Cardiac muscle cell (in vitro differentiated cells and primary cell): ENCODE data around the gene TAB3. TPM values are rescaled to one million over a fixed set of nuclear protein-coding genes. Genes with fewer than 3 reads are reported as not detected.

Source experiments
- DNase-seq, 2 donors: peaks; one replicate each; pipeline versions ENCODE4 v3.0.0 to v3.0.0-alpha.2; 2010 to 2017; ENCODE audit warnings: low read depth in 1 of 2, low spot score in 1 of 2
- H3K27ac ChIP-seq: fragments of 200-600 bp; sonication (generic); 2 replicates; pipeline ENCODE4 v1.5.1; 2016
- H3K27me3 ChIP-seq: fragments of 200-600 bp; sonication (generic); 2 replicates; pipeline ENCODE4 v1.6.0; 2016; ENCODE audit warnings: control low read depth
- H3K36me3 ChIP-seq: fragments of 200-600 bp; sonication (generic); 2 replicates; pipeline ENCODE4 v1.5.1; 2016; ENCODE audit warnings: control low read depth
- H3K4me1 ChIP-seq: fragments of 200-600 bp; sonication (generic); 2 replicates; pipeline ENCODE4 v1.8.1; 2017; ENCODE audit warnings: low read depth, mild to moderate bottlenecking, mixed run types
- H3K4me3 ChIP-seq: fragments of 200-600 bp; sonication (generic); 2 replicates; pipeline ENCODE4 v1.5.1; 2016; ENCODE audit warnings: mild to moderate bottlenecking
- H3K9me3 ChIP-seq: fragments of 200-600 bp; sonication (generic); 2 replicates; pipeline ENCODE4 v1.5.1; 2017; ENCODE audit warnings: low read depth, mild to moderate bottlenecking, control low read depth
- polyA plus RNA-seq: library from polyadenylated mRNA; unstranded; fragments of >200 nt; fragmentation: Nextera tagmentation; extraction: Ambion mirVana; gene quantifications from 2 replicates; pipeline ENCODE4 v1.2.1, GENCODE V29; 2016
- total RNA-seq: library from RNA; depleted of rRNA; stranded (reverse); fragments of >200 nt; gene quantifications from 2 replicates; pipeline ENCODE4 v1.2.3, GENCODE V29; 2016
- TF ChIP-seq, protein P1 (sequence below): IDR thresholded peaks from 2 replicates; pipeline ENCODE4 v1.5.1; 2012; ENCODE audit warnings: low read depth, mild to moderate bottlenecking, low read length

Gene TAB3
- total and polyA plus RNA-seq, 2 experiments from 2014 or later = 10.1 to 32.3 TPM

DNA sequence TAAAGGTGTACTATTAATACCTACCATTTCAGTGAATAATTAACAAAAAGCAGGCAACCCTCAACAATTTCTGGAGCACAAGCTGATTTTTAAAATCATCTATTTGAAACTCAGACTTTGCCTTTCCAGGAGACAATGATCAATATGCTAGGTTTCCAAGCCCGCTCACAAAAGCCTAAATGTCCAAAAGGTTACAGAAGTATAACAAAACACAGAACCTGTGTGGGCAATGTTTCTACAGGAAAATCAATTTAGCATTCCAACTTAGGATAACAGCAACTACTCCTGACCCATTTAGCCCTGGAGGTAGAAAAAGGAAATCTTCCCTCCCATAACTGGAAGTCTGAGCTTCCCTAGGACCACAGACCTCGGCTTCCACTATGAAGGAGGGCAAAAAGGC is 3.9 kb downstream of the TAB3 start:
- no peak overlapping the region for H3K27ac ChIP-seq
- no peak overlapping the region for H3K4me3 ChIP-seq
- no peak for DNase-seq
- H3K36me3 ChIP-seq = no peaks in the 10 kb centered on the region
- H3K27me3 ChIP-seq = no peaks in the 10 kb centered on the region
- H3K9me3 ChIP-seq = no peaks in the 10 kb centered on the region
- TF ChIP-seq, protein P1, sequence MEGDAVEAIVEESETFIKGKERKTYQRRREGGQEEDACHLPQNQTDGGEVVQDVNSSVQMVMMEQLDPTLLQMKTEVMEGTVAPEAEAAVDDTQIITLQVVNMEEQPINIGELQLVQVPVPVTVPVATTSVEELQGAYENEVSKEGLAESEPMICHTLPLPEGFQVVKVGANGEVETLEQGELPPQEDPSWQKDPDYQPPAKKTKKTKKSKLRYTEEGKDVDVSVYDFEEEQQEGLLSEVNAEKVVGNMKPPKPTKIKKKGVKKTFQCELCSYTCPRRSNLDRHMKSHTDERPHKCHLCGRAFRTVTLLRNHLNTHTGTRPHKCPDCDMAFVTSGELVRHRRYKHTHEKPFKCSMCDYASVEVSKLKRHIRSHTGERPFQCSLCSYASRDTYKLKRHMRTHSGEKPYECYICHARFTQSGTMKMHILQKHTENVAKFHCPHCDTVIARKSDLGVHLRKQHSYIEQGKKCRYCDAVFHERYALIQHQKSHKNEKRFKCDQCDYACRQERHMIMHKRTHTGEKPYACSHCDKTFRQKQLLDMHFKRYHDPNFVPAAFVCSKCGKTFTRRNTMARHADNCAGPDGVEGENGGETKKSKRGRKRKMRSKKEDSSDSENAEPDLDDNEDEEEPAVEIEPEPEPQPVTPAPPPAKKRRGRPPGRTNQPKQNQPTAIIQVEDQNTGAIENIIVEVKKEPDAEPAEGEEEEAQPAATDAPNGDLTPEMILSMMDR = no peak
- peaks cover 12% of the 10 kb centered on the region for H3K4me1 ChIP-seq

DNA sequence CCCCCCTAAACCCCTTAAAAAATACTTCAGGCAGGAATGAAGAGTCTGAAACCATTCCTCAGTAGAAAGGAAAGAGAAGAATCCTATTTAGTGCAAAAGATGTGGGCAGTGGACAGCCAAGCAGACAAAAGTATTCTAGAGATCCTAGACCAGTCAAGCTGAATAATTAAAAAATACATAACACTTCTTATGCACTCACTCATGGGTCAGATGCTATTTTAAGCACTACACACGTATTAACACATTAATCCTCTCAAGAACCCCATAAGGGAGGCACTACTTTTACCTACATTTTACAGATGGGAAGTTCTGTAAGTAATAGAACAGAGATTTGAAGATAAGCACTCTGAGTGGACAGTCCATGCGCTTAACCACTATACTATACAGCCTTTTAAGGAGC is 5.9 kb downstream of the TAB3 start:
- Histone ChIP-seq H3K9me3 (no peaks in the 10 kb centered on the region), H3K27me3 (no peaks in the 10 kb centered on the region), H3K27ac (no peak overlapping the region), H3K4me3 (no peak overlapping the region), H3K4me1 (peaks cover 12% of the 10 kb centered on the region), H3K36me3 (no peaks in the 10 kb centered on the region)
- TF ChIP-seq, protein P1 = no peak
- no peak for DNase-seq

DNA sequence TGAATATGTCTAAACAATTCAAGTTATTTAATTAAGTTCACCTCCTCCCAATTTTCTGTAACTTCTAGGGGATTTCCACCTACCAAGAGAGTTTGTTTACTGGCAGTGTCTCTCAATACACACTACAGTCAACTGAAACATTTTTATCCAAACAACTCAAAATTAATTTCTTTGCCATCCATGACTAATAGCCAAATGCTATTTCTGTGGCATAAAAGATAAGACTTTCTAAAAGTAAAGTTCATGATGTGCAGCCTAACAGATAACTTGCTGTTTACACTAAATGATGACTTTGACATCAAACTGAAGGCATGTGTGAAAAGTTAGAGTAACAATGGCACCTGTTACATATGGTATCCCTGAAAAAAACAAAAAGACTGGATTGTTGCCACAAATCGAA is 7.3 kb downstream of the TAB3 start:
- H3K27ac ChIP-seq = no peak overlapping the region
- no peaks in the 10 kb centered on the region for H3K36me3 ChIP-seq
- peaks cover 7% of the 10 kb centered on the region for H3K4me1 ChIP-seq
- DNase-seq = no peak
- TF ChIP-seq, protein P1 = no peak
- H3K4me3 ChIP-seq = no peak overlapping the region
- H3K9me3 ChIP-seq = no peaks in the 10 kb centered on the region
- H3K27me3 ChIP-seq = no peaks in the 10 kb centered on the region

DNA sequence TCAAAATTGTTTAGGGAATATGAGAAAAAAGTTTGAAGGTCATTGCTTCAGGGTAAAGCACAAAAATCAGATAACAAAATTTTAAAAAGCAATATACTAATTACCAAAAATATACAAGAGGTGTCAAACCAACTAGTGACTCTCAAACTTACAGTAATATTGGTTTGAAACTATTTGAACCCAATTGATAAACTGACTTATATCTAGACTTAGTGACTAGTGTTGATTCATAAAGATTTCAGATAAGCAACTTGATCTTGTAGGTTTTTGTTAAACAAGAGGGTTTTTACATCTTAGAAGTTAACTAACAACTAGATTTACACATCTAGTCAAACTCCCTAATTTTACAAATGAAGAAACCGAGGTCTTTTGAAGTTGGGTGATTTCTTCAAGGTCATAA is 7.7 kb downstream of the TAB3 start:
- TF ChIP-seq, protein P1 = no peak
- Histone ChIP-seq H3K4me1 (peaks cover 7% of the 10 kb centered on the region), H3K27ac (no peak overlapping the region), H3K4me3 (no peak overlapping the region), H3K9me3 (no peaks in the 10 kb centered on the region), H3K27me3 (no peaks in the 10 kb centered on the region), H3K36me3 (no peaks in the 10 kb centered on the region)
- DNase-seq = no peak

DNA sequence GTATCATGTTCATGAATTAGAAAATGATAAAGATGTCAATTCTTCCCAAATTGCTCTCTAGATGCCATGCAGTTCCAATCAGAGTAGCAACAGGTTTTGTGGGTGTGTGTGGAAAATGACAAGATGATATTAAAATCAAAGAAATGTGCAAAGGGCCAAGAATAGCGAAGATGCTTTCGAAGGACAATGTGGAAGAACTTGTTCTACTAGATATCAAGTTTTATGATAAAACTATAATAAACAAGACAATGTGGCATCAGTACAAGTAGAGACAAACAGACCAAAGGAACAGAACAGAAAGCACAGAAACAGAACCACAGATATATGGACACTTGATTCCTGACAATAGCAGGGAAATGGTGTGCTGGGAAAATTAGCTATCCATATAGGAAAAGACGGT is 9.0 kb downstream of the TAB3 start:
- H3K4me3 ChIP-seq = no peak overlapping the region
- DNase-seq = no peak
- TF ChIP-seq, protein P1 = no peak
- H3K4me1 ChIP-seq = peaks cover 7% of the 10 kb centered on the region
- H3K36me3 ChIP-seq = no peaks in the 10 kb centered on the region
- no peaks in the 10 kb centered on the region for H3K27me3 ChIP-seq
- no peaks in the 10 kb centered on the region for H3K9me3 ChIP-seq
- H3K27ac ChIP-seq = no peak overlapping the region

DNA sequence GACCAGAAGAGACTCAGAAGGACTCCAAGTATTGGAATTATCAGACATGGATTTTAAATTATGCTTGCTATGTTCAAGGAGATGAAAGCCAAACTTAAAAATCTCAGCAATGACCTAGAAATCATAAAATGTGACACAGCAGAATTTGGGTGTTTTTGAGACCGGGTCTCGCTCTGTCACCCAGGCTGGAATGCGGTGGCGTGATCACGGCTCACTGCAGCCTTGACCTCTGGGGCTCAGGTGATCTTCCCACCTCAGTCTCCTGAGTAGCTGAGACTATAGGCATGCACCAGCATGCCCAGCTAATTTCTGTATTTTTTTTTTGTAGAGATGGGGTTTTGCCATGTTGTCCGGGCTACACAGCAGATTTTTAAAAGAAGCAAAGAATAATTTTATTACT is 12.7 kb downstream of the TAB3 start:
- DNase-seq = no peak
- TF ChIP-seq, protein P1 = no peak
- Histone ChIP-seq H3K36me3 (no peaks in the 10 kb centered on the region), H3K27me3 (no peaks in the 10 kb centered on the region), H3K4me1 (no peaks in the 10 kb centered on the region), H3K4me3 (no peak overlapping the region), H3K27ac (no peak overlapping the region), H3K9me3 (no peaks in the 10 kb centered on the region)
